ENCODE results near the gene AGPS.

Gene AGPS

DNA sequence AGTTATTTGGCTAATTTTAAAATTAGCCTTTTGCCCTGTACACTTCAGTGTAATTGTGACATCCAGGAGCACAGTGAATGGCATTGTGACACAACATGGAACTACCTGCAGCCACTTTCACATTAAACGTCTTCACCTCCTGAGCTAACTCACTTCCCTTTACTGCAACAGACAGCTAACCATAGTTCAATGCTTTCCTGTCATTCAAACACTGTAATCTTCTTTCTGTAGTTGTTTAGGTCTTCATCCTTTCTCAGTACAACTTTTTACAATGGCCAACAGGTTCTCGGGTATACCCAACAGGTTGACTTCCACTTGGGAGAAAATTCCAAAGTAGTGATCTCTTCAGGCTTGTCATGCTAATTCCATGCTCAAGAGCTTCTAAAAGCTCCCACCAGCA lies 8.6 kb upstream of the AGPS start:
- ChIA-PET CTCF (interaction anchor here (0.5 to 1.0 kb wide), 3 partner anchors 40 to 988 kb away, joined by 3 read pairs; no protein-coding TSS in a partner anchor), POLR2A (interaction anchor here (1.0 kb wide), 1 partner anchor 9 kb away, joined by 4 read pairs; the partner anchor contains the start of gene AGPS)
- TF ChIP-seq ZNF792 (tag by site-specific recombination; IDR thresholded peaks at IDR 0.05) = no peak
- peak; percentile 67 for TF ChIP-seq SCRT2 (tag by site-specific recombination; IDR thresholded peaks at IDR 0.05)
- Histone ChIP-seq H3K36me3 (ENCODE audit: control insufficient read depth in 2 of 2, insufficient read depth in 1 of 2, low read length in 2 of 2) (peaks cover 0 to 5% of the 10 kb centered on the region in 2 experiments; a peak in 1 of 3 replicates), H3K4me3 (ENCODE audit: low read depth, low read length) (no peak overlapping the region), H3K9me3 (ENCODE audit: control insufficient read depth, insufficient read depth, low read depth, low read length) (no peaks in the 10 kb centered on the region), H3K27ac (ENCODE audit: extremely low read depth, low read depth, low read length) (no peak overlapping the region), H3K4me1 (ENCODE audit: control insufficient read depth, insufficient read depth, low read length) (no peaks in the 10 kb centered on the region)

DNA sequence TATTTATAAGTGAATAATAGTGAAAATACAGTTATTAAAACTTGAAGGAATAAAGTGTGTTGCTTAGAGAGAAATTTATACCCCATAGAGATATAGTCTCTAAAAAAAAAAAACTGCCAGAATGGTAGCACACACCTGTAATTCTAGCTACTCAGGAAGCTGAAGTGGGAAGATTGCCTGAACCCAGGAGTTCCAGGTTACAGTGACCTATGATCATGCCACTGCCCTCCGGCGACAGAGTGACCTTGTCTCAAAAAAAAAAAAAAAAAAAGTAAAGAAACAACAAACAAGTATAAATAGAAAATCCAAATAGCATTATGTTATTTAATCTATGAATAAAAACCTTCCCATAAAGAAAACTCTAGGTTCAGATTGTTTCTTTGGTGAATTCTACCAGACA lies 7.4 kb upstream of the AGPS start:
- Histone ChIP-seq H3K9me3 (ENCODE audit: control insufficient read depth, insufficient read depth, low read depth, low read length) (no peaks in the 10 kb centered on the region), H3K4me3 (ENCODE audit: low read depth, low read length) (no peak overlapping the region), H3K27ac (ENCODE audit: extremely low read depth, low read depth, low read length) (no peak overlapping the region), H3K36me3 (ENCODE audit: control insufficient read depth in 2 of 2, insufficient read depth in 1 of 2, low read length in 2 of 2) (peaks cover 0 to 2% of the 10 kb centered on the region in 2 experiments; a peak in 1 of 3 replicates), H3K4me1 (ENCODE audit: control insufficient read depth, insufficient read depth, low read length) (no peaks in the 10 kb centered on the region)
- POLR2A ChIA-PET = no interaction called here
- CTCF ChIA-PET = interaction anchor here (0.9 to 1.0 kb wide), 2 partner anchors 9 to 50 kb away, joined by 3 read pairs; no protein-coding TSS in a partner anchor
- TF ChIP-seq ZNF747 (tag by site-specific recombination; IDR thresholded peaks at IDR 0.05) (no peak), PRDM1 (tag by site-specific recombination; IDR thresholded peaks at IDR 0.05) (no peak)

DNA sequence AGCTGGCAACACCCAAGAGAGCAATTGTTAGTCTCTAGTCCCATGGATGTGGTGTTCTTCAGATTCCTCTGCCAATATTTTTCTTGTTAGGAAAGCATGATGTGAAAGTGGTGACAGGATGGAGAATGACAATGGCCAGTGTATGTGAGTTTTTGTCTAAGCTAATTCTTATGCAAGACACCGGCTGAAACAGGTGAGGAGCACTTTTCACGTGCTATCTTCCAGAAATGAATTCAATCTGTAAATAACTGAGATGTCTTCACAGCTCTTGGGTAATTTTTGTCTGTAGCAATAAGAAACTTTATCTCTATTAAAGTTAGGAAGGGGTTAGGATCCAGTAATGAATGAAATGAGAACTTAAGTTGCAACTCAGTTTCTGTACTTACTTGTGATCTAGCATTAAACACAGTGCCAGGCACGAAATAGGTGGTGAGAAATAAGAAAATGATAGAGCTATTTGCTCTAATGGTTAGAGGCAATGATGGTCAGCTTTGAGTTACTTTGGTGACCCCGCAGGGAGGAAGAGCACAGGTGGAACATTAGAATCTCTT lies 676 bp upstream of the AGPS start:
- H3K27ac ChIP-seq (ENCODE audit: extremely low read depth, low read depth, low read length) = peak overlapping the region; percentile 61; the same call in 1 of the 2 replicates

More for the DNA sequence above, 676 bp upstream of the AGPS start:
- no peak for TF ChIP-seq ZBTB10 (tag by site-specific recombination; IDR thresholded peaks at IDR 0.05)
- TF ChIP-seq ZNF37A (tag by site-specific recombination; IDR thresholded peaks at IDR 0.05) = no peak
- no peak for TF ChIP-seq ZNF843 (tag by site-specific recombination; IDR thresholded peaks at IDR 0.05)
- no peak for TF ChIP-seq ZNF24 (tag by site-specific recombination; IDR thresholded peaks at IDR 0.05)
- no peak for TF ChIP-seq ZNF391 (tag by site-specific recombination; IDR thresholded peaks at IDR 0.05; ENCODE audit: borderline replicate concordance, low read depth)
- no peak for TF ChIP-seq ZNF426 (tag by site-specific recombination; IDR thresholded peaks at IDR 0.05)
- no peak for TF ChIP-seq ZNF76 (tag by site-specific recombination; IDR thresholded peaks at IDR 0.05; ENCODE audit: borderline replicate concordance, low read depth)
- TF ChIP-seq ZNF777 (tag by site-specific recombination; IDR thresholded peaks at IDR 0.05; ENCODE audit: borderline replicate concordance) = no peak
- TF ChIP-seq ZNF211 (tag by site-specific recombination; IDR thresholded peaks at IDR 0.05; ENCODE audit: low read depth) = no peak
- no peak for TF ChIP-seq ZNF132 (tag by site-specific recombination; IDR thresholded peaks at IDR 0.05; ENCODE audit: borderline replicate concordance)
- TF ChIP-seq ZNF660 (tag by site-specific recombination; IDR thresholded peaks at IDR 0.05) = no peak
- no peak for TF ChIP-seq ZNF146 (tag by site-specific recombination; IDR thresholded peaks at IDR 0.05)
- TF ChIP-seq PRDM1 (tag by site-specific recombination; IDR thresholded peaks at IDR 0.05) = no peak
- TF ChIP-seq ZNF776 (tag by site-specific recombination; IDR thresholded peaks at IDR 0.05; ENCODE audit: borderline replicate concordance) = no peak
- TF ChIP-seq, protein P1, sequence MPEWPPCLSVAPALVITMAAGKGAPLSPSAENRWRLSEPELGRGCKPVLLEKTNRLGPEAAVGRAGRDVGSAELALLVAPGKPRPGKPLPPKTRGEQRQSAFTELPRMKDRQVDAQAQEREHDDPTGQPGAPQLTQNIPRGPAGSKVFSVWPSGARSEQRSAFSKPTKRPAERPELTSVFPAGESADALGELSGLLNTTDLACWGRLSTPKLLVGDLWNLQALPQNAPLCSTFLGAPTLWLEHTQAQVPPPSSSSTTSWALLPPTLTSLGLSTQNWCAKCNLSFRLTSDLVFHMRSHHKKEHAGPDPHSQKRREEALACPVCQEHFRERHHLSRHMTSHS (tag by site-specific recombination; IDR thresholded peaks at IDR 0.05) = no peak
- ChIA-PET CTCF (interaction anchor here (0.6 to 2.7 kb wide), 6 partner anchors 12 to 371 kb away, joined by 3 to 12 read pairs (median 3); no protein-coding TSS in a partner anchor), POLR2A (interaction anchor here (0.8 to 1.9 kb wide), 5 partner anchors 8 to 180 kb away, joined by 3 to 7 read pairs (median 3); partner anchors contain the start of gene HNRNPA3)
- Histone ChIP-seq H3K4me1 (ENCODE audit: control insufficient read depth, insufficient read depth, low read length) (no peaks in the 10 kb centered on the region), H3K4me3 (ENCODE audit: low read depth, low read length) (peak overlapping the region; percentile 91), H3K9me3 (ENCODE audit: control insufficient read depth, insufficient read depth, low read depth, low read length) (no peaks in the 10 kb centered on the region), H3K36me3 (ENCODE audit: control insufficient read depth in 2 of 2, insufficient read depth in 1 of 2, low read length in 2 of 2) (no peaks in the 10 kb centered on the region)

Data from HEK293 (cell line).